Pancreas (tissue), 10 donors: ENCODE results near the gene RNF150. TPM values are rescaled to one million over a fixed set of nuclear protein-coding genes. Genes with fewer than 3 reads are reported as not detected.
A peak's percentile ranks its signal among the peaks of the same experiment; 100 is the strongest.

ENCODE experiments used
- ATAC-seq, 4 donors: fragments of 200-7000 bp; cut with Tn5 transposase; one replicate each; pipeline versions ENCODE4 v1.8.0 to v1.9.1; 2020; ENCODE audit warnings: mild to moderate bottlenecking in 4 of 4, moderate library complexity in 4 of 4
- DNase-seq, 6 donors: peaks; one replicate each; pipeline ENCODE4 v3.0.0-alpha.2; 2020
- FAIRE-seq: peaks from 2 replicates; lab custom pipeline; 2012; peaks lifted over from hg19 to GRCh38; lab: Jason Lieb, UNC
- H3K27ac ChIP-seq, 4 donors: fragments of 200-600 bp; sonication (generic); 1 replicate in 3 of 4; 2 replicates in 1 of 4; pipeline versions ENCODE4 v1.5.0 to v1.8.0; 2020
- H3K27me3 ChIP-seq, 4 donors: fragments of 200-600 bp; one replicate each; pipeline ENCODE4 v1.8.0; 2021
- H3K36me3 ChIP-seq, 3 donors: fragments of 200-600 bp; sonication (generic) in 1 of 3; one replicate each; pipeline versions ENCODE4 v1.5.0 to v1.8.0; 2020 to 2021
- H3K4me1 ChIP-seq, 3 donors: fragments of 200-600 bp; one replicate each; pipeline ENCODE4 v1.8.0; 2021
- H3K4me3 ChIP-seq, 4 donors: fragments of 200-600 bp; sonication (generic) in 2 of 4; one replicate each; pipeline versions ENCODE4 v1.5.0 to v1.8.0; 2020 to 2021
- H3K9me3 ChIP-seq, 4 donors: fragments of 200-600 bp; one replicate each; pipeline ENCODE4 v1.8.0; 2021
- WGBS, 2 donors: extraction: QIAGEN DNeasy Blood & Tissue Kit; methylation state at CpG; one replicate each; pipeline ENCODE4 v1.1.7; 2013; 5-methylcytosine and 5-hydroxymethylcytosine counted together
- intact Hi-C, 3 donors: fragments of 100-400 bp; cut with DNase I; formaldehyde crosslinking; loops; one replicate each; pipeline versions ENCODE4 v1.11.1 to v1.14.2; 2022
- polyA plus RNA-seq, 2 donors: library from polyadenylated mRNA; stranded (reverse); fragments of 200-250 nt; gene quantifications; one replicate each; pipeline ENCODE4 v1.2.3, GENCODE V29; 2013
- total RNA-seq, 6 donors: library from RNA; stranded (reverse); fragmentation: NEBNext Ultra II Directional in 4 of 6; extraction: Animal tissue kit (Norgen Biotek cat#: 25700) in 4 of 6; gene quantifications; one replicate each; pipeline versions ENCODE4 v1.2.1 to v1.2.4, GENCODE V29; 2021 to 2023
- TF ChIP-seq, protein P1 (sequence below), 4 donors: fragments of 200-600 bp; sonication (generic) in 3 of 4; IDR thresholded peaks; one replicate each; pipeline versions ENCODE4 v1.5.0 to v1.8.0; 2021; ENCODE audit warnings: antibody characterized with exemption in 4 of 4
- donor health status: healthy with polysubstance abuse.
- donor health status: DM: no; HTN: no; CAD: no; lungs with moderate emphysema.
- donor health status: DM: no; HTN: no; CAD: no.
- donor health status: control.
- donor health status: control.
- donor health status: Bipolar disorder and iron deficiency.
- donor health status: DM: yes; HTN: yes; CAD: no.
- donor health status: DM: no; HTN: no; CAD: no.
- donor health status: DM: no; HTN: no; CAD: no.
- donor health status: DM: yes; HTN: yes; CAD: no.

RNF150 gene
- total and polyA plus RNA-seq, 8 donors: 0.53 to 4.1 (median 2.5) TPM

DNA sequence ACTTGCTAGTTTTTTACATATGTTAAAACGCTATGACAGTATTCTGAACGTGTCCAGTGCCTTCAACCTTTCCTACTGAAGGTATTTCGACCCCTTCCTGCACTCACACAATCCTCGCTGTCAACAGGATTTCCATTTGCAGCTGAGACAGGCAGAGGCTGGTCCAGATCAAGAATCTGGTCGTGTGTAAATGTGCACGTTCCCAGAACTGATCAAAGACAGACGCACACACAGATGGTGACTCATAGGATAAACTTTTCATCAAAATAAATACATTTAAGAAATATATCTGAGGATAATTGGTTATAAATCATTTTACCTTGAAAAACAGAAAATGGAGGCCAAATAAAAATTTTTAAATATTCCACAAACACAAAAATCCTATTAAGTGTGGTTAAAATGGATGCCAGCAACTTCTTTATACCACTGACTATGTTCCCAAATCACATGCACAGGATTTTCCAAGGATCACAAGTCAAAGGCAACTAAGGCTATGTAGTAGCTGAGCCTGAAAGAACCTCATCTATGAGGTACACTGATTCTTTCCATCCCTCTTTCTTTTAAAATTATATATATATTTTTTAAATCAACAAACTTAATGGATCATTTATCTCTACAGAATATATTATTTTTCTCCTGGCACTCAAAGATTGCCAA lies 85.9 kb downstream of the RNF150 start:
- WGBS, 2 donors: 55 to 60% methylated on average over 7 of the region's 7 CpGs
- H3K36me3 ChIP-seq: no peaks in the 10 kb centered on the region
- no peak overlapping the region for H3K27ac ChIP-seq
- H3K27me3 ChIP-seq: no peaks in the 10 kb centered on the region
- no peak for DNase-seq
- no peaks in the 10 kb centered on the region for H3K9me3 ChIP-seq
- intact Hi-C loops: no loop called here
- H3K4me3 ChIP-seq: no peak overlapping the region
- no peak for FAIRE-seq
- no peaks in the 10 kb centered on the region for H3K4me1 ChIP-seq
- TF ChIP-seq, protein P1, sequence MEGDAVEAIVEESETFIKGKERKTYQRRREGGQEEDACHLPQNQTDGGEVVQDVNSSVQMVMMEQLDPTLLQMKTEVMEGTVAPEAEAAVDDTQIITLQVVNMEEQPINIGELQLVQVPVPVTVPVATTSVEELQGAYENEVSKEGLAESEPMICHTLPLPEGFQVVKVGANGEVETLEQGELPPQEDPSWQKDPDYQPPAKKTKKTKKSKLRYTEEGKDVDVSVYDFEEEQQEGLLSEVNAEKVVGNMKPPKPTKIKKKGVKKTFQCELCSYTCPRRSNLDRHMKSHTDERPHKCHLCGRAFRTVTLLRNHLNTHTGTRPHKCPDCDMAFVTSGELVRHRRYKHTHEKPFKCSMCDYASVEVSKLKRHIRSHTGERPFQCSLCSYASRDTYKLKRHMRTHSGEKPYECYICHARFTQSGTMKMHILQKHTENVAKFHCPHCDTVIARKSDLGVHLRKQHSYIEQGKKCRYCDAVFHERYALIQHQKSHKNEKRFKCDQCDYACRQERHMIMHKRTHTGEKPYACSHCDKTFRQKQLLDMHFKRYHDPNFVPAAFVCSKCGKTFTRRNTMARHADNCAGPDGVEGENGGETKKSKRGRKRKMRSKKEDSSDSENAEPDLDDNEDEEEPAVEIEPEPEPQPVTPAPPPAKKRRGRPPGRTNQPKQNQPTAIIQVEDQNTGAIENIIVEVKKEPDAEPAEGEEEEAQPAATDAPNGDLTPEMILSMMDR (IDR thresholded peaks at IDR 0.05): no peak
- no peak for ATAC-seq

- peak; percentile 82 for FAIRE-seq
- intact Hi-C loops: no loop called here
- WGBS, 2 donors: 67 to 69% methylated on average over 3 of the region's 3 CpGs
- Histone ChIP-seq H3K27me3 (no peaks in the 10 kb centered on the region), H3K27ac (no peak overlapping the region), H3K4me1 (no peaks in the 10 kb centered on the region), H3K36me3 (no peaks in the 10 kb centered on the region), H3K4me3 (no peak overlapping the region), H3K9me3 (no peaks in the 10 kb centered on the region)
- peak in 2 of 4 donors; percentile 45 to 60 for ATAC-seq
- DNase-seq: no peak
- TF ChIP-seq, protein P1 (IDR thresholded peaks at IDR 0.05): no peak
These were observed 87.0 kb downstream of the RNF150 start for GRCh38 chr4:141046255-141046654.

- no peaks in the 10 kb centered on the region for H3K4me1 ChIP-seq
- intact Hi-C loops: no loop called here
- TF ChIP-seq, protein P1 (IDR thresholded peaks at IDR 0.05): no peak
- no peak overlapping the region for H3K4me3 ChIP-seq
- no peak overlapping the region for H3K27ac ChIP-seq
- no peak for DNase-seq
- H3K9me3 ChIP-seq: no peaks in the 10 kb centered on the region
- H3K27me3 ChIP-seq: no peaks in the 10 kb centered on the region
- 67 to 80% methylated on average over 4 of the region's 4 CpGs for WGBS, 2 donors
- H3K36me3 ChIP-seq: no peaks in the 10 kb centered on the region
- no peak for FAIRE-seq
- ATAC-seq: no peak
These were observed 87.4 kb downstream of the RNF150 start for GRCh38 chr4:141045848-141046247.

GRCh38 chr4:141041021-141041476 lies 92.2 kb downstream of the RNF150 start:
- Histone ChIP-seq H3K27me3 (no peaks in the 10 kb centered on the region), H3K36me3 (no peaks in the 10 kb centered on the region), H3K9me3 (no peaks in the 10 kb centered on the region), H3K27ac (no peak overlapping the region), H3K4me3 (no peak overlapping the region), H3K4me1 (no peaks in the 10 kb centered on the region)
- no peak for FAIRE-seq
- no peak for DNase-seq
- WGBS, 2 donors: 10 to 15% methylated on average over 1 of the region's 1 CpG
- intact Hi-C loops: no loop called here
- no peak for ATAC-seq
- TF ChIP-seq, protein P1 (IDR thresholded peaks at IDR 0.05): no peak

DNA sequence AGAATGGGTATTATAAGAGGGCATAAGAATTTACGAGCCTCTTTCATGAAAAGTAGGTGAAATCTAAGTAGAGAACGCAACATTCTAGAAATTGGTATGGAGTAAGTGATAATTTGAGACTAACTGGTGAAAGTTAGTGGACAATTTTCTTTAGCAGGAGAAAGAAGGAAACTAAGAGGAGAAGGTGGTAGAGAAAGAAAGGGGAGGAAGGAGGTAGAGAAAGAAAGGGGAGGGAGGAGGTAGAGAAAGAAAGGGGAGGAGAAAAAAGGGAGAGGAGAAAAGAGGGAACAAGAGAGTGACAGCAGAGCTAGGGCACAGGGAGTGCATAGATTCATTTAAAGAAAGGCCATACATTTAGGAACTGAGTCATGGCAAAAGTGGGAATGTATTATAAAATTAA lies 94.1 kb downstream of the RNF150 start:
- FAIRE-seq (no peak), ATAC-seq (no peak), DNase-seq (no peak)
- no peak overlapping the region for H3K4me3 ChIP-seq
- TF ChIP-seq, protein P1 (IDR thresholded peaks at IDR 0.05): no peak
- no peaks in the 10 kb centered on the region for H3K27me3 ChIP-seq
- no peaks in the 10 kb centered on the region for H3K4me1 ChIP-seq
- intact Hi-C loops: no loop called here
- WGBS, 2 donors: 84 to 95% methylated on average over 2 of the region's 2 CpGs
- no peaks in the 10 kb centered on the region for H3K36me3 ChIP-seq
- H3K27ac ChIP-seq: no peak overlapping the region
- H3K9me3 ChIP-seq: no peaks in the 10 kb centered on the region
